Ovary (tissue), 9 donors: ENCODE data around the gene SPG11. TPM values are rescaled to one million over a fixed set of nuclear protein-coding genes. Genes with fewer than 3 reads are reported as not detected.

ENCODE experiments used
- DNase-seq, 5 donors: peaks; one replicate each; pipeline ENCODE4 v3.0.0-alpha.2; 2019 to 2020
- H3K27ac ChIP-seq, 2 donors: fragments of 200-600 bp; one replicate each; pipeline versions ENCODE4 v1.5.1 to v1.8.0; 2019 to 2022
- H3K27me3 ChIP-seq: fragments of 200-600 bp; one replicate; pipeline ENCODE4 v1.8.0; 2022
- H3K36me3 ChIP-seq: fragments of 200-600 bp; sonication (generic); one replicate; pipeline ENCODE4 v1.5.1; 2019
- H3K4me1 ChIP-seq: one replicate; pipeline ENCODE4 v1.8.1; 2013; ENCODE audit warnings: mild to moderate bottlenecking, moderate library complexity; ENCODE audit not compliant: insufficient read depth
- H3K4me3 ChIP-seq: fragments of 200-600 bp; sonication (generic); one replicate; pipeline ENCODE4 v1.5.1; 2017
- H3K9me3 ChIP-seq, 2 donors: fragments of 200-600 bp in 1 of 2; sonication (generic) in 1 of 2; one replicate each; pipeline versions ENCODE4 v1.5.1 to v1.8.1; 2013 to 2019; ENCODE audit warnings: mild to moderate bottlenecking in 1 of 2, moderate library complexity in 1 of 2
- EP300 ChIP-seq: sonication (generic); formaldehyde crosslinking; IDR thresholded peaks from one replicate; pipeline ENCODE4 v1.6.1; 2017; ENCODE audit warnings: antibody characterized with exemption
- POLR2A ChIP-seq: fragments of 450-650 bp; IDR thresholded peaks from one replicate; pipeline ENCODE4 v1.6.1; 2017; ENCODE audit warnings: antibody characterized with exemption, mild to moderate bottlenecking, moderate library complexity
- WGBS, 3 donors: extraction: QIAGEN DNeasy Blood & Tissue Kit in 1 of 3; methylation state at CpG; one replicate each; pipeline versions ENCODE4 v1.1.5 to v1.1.7; 2013 to 2017; 5-methylcytosine and 5-hydroxymethylcytosine counted together
- intact Hi-C, 4 donors: fragments of 100-400 bp; cut with DNase I; formaldehyde crosslinking; loops; one replicate each; pipeline versions ENCODE4 v1.11.0 to v1.15.1; 2022 to 2023
- polyA plus RNA-seq, 2 donors: library from polyadenylated mRNA; stranded (reverse); fragments of 200-250 nt in 1 of 2; fragments of 350-450 nt in 1 of 2; fragmentation: Illumina TruSeq in 1 of 2; extraction: RNeasy Lipid Tissue Mini Kit (QIAGEN cat#74804) in 1 of 2; gene quantifications; one replicate each; pipeline ENCODE4 v1.2.3, GENCODE V29; 2013 to 2014
- total RNA-seq, 7 donors: library from RNA; depleted of rRNA in 2 of 7; stranded (reverse); fragments of >200 nt in 2 of 7; fragmentation: NEBNext Ultra II Directional in 3 of 7; extraction: Animal tissue kit (Norgen Biotek cat#: 25700) in 3 of 7; gene quantifications; one replicate each; pipeline versions ENCODE4 v1.1.0 to v1.2.4, GENCODE V29; 2016 to 2023
- TF ChIP-seq, protein P1 (sequence below), 3 donors: fragments of 450-650 bp in 2 of 3; fragments of 200-600 bp in 1 of 3; IDR thresholded peaks; one replicate each; pipeline versions ENCODE4 v1.5.1 to v1.8.0; 2016 to 2022; ENCODE audit warnings: antibody characterized with exemption in 3 of 3, mild to moderate bottlenecking in 1 of 3
- donor health status: DM: no; HTN: no; CAD: no; lungs with moderate emphysema.
- donor health status: DM: no; HTN: no; CAD: no.
- donor health status: Bipolar disorder and iron deficiency.
- donor health status: DM: yes; HTN: yes; CAD: no.
- donor health status: DM: no; HTN: no; CAD: no.
- donor health status: DM: yes; HTN: yes; CAD: no.

The SPG11 gene
- total and polyA plus RNA-seq, 9 donors = 25.4 to 79.8 (median 53.5) TPM

DNA sequence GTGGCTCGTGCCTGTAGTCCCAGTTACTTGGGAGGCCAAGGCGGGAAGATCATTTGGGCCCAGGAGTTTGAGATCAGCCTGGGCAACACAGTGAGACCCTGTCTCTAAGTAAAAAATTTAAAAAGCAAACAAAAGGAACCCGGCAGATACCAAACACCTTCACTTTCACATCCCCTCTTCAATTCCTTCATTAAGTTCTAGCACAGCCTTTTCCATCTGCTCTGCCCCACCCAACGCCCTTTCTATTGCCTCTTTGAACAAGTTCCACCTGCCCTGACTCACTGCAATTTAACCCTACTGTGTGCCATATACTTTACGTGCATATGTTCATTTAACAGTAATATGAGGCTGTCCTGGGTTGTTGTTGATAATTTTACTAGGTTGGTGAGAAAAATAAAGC, 12.4 kb upstream of the SPG11 start:
- no peaks in the 10 kb centered on the region for H3K4me1 ChIP-seq
- no peak for DNase-seq
- H3K9me3 ChIP-seq = no peaks in the 10 kb centered on the region
- 80 to 81% (median 81%) methylated on average over 5 of the region's 5 CpGs for WGBS, 3 donors
- H3K36me3 ChIP-seq = no peaks in the 10 kb centered on the region
- H3K27me3 ChIP-seq = no peaks in the 10 kb centered on the region
- intact Hi-C loops = no loop called here
- H3K4me3 ChIP-seq = no peak overlapping the region
- TF ChIP-seq EP300 = no peak
- TF ChIP-seq, protein P1, sequence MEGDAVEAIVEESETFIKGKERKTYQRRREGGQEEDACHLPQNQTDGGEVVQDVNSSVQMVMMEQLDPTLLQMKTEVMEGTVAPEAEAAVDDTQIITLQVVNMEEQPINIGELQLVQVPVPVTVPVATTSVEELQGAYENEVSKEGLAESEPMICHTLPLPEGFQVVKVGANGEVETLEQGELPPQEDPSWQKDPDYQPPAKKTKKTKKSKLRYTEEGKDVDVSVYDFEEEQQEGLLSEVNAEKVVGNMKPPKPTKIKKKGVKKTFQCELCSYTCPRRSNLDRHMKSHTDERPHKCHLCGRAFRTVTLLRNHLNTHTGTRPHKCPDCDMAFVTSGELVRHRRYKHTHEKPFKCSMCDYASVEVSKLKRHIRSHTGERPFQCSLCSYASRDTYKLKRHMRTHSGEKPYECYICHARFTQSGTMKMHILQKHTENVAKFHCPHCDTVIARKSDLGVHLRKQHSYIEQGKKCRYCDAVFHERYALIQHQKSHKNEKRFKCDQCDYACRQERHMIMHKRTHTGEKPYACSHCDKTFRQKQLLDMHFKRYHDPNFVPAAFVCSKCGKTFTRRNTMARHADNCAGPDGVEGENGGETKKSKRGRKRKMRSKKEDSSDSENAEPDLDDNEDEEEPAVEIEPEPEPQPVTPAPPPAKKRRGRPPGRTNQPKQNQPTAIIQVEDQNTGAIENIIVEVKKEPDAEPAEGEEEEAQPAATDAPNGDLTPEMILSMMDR (IDR thresholded peaks at IDR 0.05) = no peak
- no peak for TF ChIP-seq POLR2A
- no peak overlapping the region for H3K27ac ChIP-seq

DNA sequence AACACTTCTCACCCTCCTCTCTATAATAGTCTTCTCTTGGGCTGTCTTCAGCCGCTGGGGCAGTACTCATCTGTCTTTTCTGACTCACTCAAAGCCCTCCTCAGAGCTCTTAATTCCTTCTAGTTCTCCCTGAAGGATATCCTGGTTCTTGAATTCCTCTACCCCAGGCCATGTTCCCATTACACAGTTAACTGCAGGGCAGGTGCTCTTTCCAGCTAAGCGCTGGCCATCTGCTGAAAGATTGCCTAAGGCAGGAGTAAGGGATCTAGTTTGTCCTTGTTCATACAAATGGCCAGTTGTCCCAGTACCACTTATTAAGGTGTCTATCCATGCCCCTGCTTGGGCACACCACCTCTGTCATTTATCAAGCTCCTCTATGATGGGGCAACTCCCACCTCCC, 10.2 kb upstream of the SPG11 start:
- intact Hi-C loops = no loop called here
- Histone ChIP-seq H3K27ac (no peak overlapping the region), H3K9me3 (no peaks in the 10 kb centered on the region), H3K36me3 (no peaks in the 10 kb centered on the region), H3K27me3 (no peaks in the 10 kb centered on the region), H3K4me3 (no peak overlapping the region), H3K4me1 (no peaks in the 10 kb centered on the region)
- no peak for DNase-seq
- 87 to 94% (median 94%) methylated on average over 2 of the region's 2 CpGs for WGBS, 3 donors
- TF ChIP-seq, protein P1 (IDR thresholded peaks at IDR 0.05) = no peak
- TF ChIP-seq EP300 = no peak
- no peak for TF ChIP-seq POLR2A

DNA sequence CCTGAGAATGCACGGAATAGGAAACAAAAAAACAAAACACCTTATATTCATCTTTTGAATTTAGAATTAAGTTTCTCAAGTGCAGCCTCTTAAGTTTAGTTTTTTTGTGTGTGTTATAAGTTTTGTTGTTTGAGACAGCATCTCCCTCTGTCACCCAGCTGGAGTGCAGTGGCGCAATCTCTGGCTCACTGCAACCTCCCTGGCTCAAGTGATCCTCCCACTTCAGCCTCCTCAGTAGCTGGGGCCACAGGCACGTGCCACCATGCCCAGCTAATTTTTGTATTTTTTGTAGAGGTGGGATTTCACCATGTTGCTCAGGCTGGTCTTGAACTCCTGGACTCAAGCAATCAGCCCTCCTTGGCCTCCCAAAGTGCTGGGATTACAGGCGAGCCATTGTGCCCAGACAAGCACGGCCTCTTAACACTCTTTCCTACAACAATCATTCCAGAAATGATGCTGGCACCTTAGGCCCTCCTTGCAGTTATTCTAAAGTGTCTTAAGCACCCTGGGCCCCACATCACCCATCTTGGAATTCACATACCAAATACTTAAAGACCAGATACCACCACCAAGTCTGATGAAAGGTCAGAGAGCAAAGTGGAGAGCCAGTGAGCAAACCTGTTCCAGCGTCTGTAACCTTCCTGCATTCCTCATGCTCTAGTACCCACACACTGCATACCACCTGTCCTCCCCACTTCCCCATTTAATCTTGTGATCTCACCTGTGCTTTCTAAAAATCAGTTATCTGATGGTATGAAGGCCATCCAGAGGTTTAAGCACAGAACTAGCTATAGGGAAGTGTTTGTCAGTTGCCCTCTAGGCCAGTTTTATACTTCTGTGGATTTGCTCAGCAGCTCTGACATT, 6.9 kb upstream of the SPG11 start:
- TF ChIP-seq POLR2A (no peak), EP300 (no peak)
- TF ChIP-seq, protein P1 (IDR thresholded peaks at IDR 0.05) = no peak
- H3K4me1 ChIP-seq = no peaks in the 10 kb centered on the region
- H3K36me3 ChIP-seq = no peaks in the 10 kb centered on the region
- H3K27me3 ChIP-seq = no peaks in the 10 kb centered on the region
- DNase-seq = no peak
- no peak overlapping the region for H3K4me3 ChIP-seq
- WGBS, 3 donors = 79 to 83% (median 80%) methylated on average over 6 of the region's 6 CpGs
- no peak overlapping the region for H3K27ac ChIP-seq
- intact Hi-C loops = no loop called here
- no peaks in the 10 kb centered on the region for H3K9me3 ChIP-seq

DNA sequence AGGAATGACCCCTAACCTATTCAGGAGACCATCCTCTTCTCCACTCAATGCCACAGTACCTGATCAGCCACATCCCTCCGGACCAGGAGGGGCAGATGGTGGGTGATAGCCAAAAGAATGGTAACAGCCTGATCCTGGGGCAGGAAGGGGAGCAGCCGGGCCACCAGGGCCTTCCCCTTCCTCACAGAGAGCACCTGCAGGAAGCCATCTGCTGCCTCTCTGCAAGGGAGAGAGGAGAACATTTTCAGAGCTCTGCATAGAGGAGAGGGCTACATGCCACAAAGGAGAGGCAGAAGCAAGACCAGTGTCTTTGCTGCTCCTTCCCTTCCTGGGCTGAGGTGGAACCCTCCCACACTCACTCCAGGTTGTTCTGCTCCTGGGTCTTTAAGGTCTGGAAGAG, 5.5 kb upstream of the SPG11 start:
- intact Hi-C loops = loop anchor here in 1 of 4 donors (5.0 kb wide), 1 partner anchor 118 kb away; no protein-coding TSS in a partner anchor
- H3K36me3 ChIP-seq = no peaks in the 10 kb centered on the region
- H3K4me3 ChIP-seq = no peak overlapping the region
- H3K9me3 ChIP-seq = no peaks in the 10 kb centered on the region
- no peak for TF ChIP-seq EP300
- TF ChIP-seq, protein P1 (IDR thresholded peaks at IDR 0.05) = no peak
- no peak for TF ChIP-seq POLR2A
- H3K27me3 ChIP-seq = no peaks in the 10 kb centered on the region
- 63 to 82% (median 68%) methylated on average over 2 of the region's 2 CpGs for WGBS, 3 donors
- H3K4me1 ChIP-seq = no peaks in the 10 kb centered on the region
- H3K27ac ChIP-seq = no peak overlapping the region
- no peak for DNase-seq
